ENCODE measurements around the gene RNLS. TPM values are rescaled to one million over a fixed set of nuclear protein-coding genes. Genes with fewer than 3 reads are reported as not detected.

RNLS gene
- total RNA-seq, 2 donors from 2014 or later: 6.2 to 9.4 TPM

- no peaks in the 10 kb centered on the region for H3K36me3 ChIP-seq
- no peak overlapping the region for H3K4me3 ChIP-seq
- H3K27me3 ChIP-seq (replicated peaks; ENCODE audit: insufficient read depth): no peaks in the 10 kb centered on the region
- H3K9me3 ChIP-seq: no peaks in the 10 kb centered on the region
- TF ChIP-seq, protein P1, sequence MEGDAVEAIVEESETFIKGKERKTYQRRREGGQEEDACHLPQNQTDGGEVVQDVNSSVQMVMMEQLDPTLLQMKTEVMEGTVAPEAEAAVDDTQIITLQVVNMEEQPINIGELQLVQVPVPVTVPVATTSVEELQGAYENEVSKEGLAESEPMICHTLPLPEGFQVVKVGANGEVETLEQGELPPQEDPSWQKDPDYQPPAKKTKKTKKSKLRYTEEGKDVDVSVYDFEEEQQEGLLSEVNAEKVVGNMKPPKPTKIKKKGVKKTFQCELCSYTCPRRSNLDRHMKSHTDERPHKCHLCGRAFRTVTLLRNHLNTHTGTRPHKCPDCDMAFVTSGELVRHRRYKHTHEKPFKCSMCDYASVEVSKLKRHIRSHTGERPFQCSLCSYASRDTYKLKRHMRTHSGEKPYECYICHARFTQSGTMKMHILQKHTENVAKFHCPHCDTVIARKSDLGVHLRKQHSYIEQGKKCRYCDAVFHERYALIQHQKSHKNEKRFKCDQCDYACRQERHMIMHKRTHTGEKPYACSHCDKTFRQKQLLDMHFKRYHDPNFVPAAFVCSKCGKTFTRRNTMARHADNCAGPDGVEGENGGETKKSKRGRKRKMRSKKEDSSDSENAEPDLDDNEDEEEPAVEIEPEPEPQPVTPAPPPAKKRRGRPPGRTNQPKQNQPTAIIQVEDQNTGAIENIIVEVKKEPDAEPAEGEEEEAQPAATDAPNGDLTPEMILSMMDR (IDR thresholded peaks at IDR 0.05): no peak
- peaks cover 15 to 24% of the 10 kb centered on the region in 2 donors for H3K4me1 ChIP-seq (ENCODE audit: control insufficient read depth in 1 of 2, low read depth in 2 of 2)
- no peak for DNase-seq (ENCODE audit: low spot score)
- no peak for ATAC-seq (ENCODE audit: insufficient number of reproducible peaks, low FRiP score, low read depth)
- H3K27ac ChIP-seq: no peak overlapping the region
Measured at GRCh38 chr10:88347022-88347421, 236.1 kb downstream of the RNLS start.

DNA sequence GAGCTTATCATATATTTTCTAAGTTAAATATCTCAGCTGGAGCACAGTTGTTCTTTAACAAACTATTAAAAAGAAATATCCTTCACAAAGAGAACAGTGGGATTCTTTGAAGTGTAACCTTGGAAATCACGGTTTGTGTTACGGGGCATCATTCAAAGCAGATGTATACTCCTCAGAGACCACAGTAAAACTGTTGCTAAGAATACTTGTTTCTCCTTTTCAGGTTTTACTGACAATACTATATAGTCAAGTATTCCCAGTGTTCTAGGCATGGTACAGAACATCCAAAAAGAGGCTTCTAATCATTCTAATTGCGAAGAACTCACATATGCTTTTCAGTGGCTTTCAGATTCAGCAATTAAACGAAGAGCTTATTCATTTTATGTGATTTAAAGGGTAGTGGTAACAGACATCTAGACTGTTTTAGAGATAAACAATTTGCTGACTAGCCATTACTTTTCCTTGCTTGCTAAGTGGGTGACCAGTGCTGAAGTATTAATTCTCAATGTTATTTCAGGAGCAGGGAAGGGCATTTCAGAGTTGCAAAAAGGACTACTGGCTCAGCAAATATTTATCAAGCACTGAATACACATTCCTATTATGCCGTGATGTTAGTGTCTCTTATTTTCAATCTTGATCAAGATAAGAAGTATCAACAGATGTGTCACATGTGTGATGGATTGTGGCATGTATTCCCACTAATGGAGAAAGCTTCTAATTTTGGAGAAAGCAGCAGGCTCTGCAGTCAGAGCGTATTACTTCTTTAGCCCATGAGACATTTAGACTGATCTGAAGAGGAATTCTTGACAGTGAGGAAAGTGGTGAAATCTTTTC is 236.8 kb downstream of the RNLS start:
- DNase-seq (ENCODE audit: low spot score): no peak
- Histone ChIP-seq H3K9me3 (no peaks in the 10 kb centered on the region), H3K36me3 (no peaks in the 10 kb centered on the region), H3K27me3 (replicated peaks; ENCODE audit: insufficient read depth) (no peaks in the 10 kb centered on the region), H3K4me1 (ENCODE audit: control insufficient read depth in 1 of 2, low read depth in 2 of 2) (peaks cover 15 to 24% of the 10 kb centered on the region in 2 donors), H3K27ac (no peak overlapping the region), H3K4me3 (no peak overlapping the region)
- TF ChIP-seq, protein P1 (IDR thresholded peaks at IDR 0.05): no peak
- no peak for ATAC-seq (ENCODE audit: insufficient number of reproducible peaks, low FRiP score, low read depth)

GRCh38 chr10:88343761-88344484 is 239.2 kb downstream of the RNLS start:
- no peaks in the 10 kb centered on the region for H3K9me3 ChIP-seq
- peaks cover 15 to 24% of the 10 kb centered on the region in 2 donors for H3K4me1 ChIP-seq (ENCODE audit: control insufficient read depth in 1 of 2, low read depth in 2 of 2)
- no peaks in the 10 kb centered on the region for H3K27me3 ChIP-seq (replicated peaks; ENCODE audit: insufficient read depth)
- TF ChIP-seq, protein P1 (IDR thresholded peaks at IDR 0.05): no peak
- no peak for ATAC-seq (ENCODE audit: insufficient number of reproducible peaks, low FRiP score, low read depth)
- no peak overlapping the region for H3K27ac ChIP-seq
- peak overlapping the region; percentile 22 for H3K4me3 ChIP-seq
- no peaks in the 10 kb centered on the region for H3K36me3 ChIP-seq
- no peak for DNase-seq (ENCODE audit: low spot score)

- ATAC-seq (ENCODE audit: insufficient number of reproducible peaks, low FRiP score, low read depth) (no peak), DNase-seq (ENCODE audit: low spot score) (no peak)
- TF ChIP-seq, protein P1 (IDR thresholded peaks at IDR 0.05): no peak
Measured at GRCh38 chr10:88342733-88343310, 240.3 kb downstream of the RNLS start.

GRCh38 chr10:88337134-88337533 is 246.0 kb downstream of the RNLS start:
- no peaks in the 10 kb centered on the region for H3K9me3 ChIP-seq
- no peak for ATAC-seq (ENCODE audit: insufficient number of reproducible peaks, low FRiP score, low read depth)
- H3K36me3 ChIP-seq: no peaks in the 10 kb centered on the region
- DNase-seq (ENCODE audit: low spot score): no peak
- no peak overlapping the region for H3K27ac ChIP-seq
- H3K4me3 ChIP-seq: no peak overlapping the region
- TF ChIP-seq, protein P1 (IDR thresholded peaks at IDR 0.05): no peak
- no peaks in the 10 kb centered on the region for H3K27me3 ChIP-seq (replicated peaks; ENCODE audit: insufficient read depth)
- H3K4me1 ChIP-seq (ENCODE audit: control insufficient read depth in 1 of 2, low read depth in 2 of 2): no peaks in the 10 kb centered on the region

More at GRCh38 chr10:88342733-88343310, 240.3 kb downstream of the RNLS start:
- H3K27ac ChIP-seq: no peak overlapping the region
- no peaks in the 10 kb centered on the region for H3K27me3 ChIP-seq (replicated peaks; ENCODE audit: insufficient read depth)
- H3K4me3 ChIP-seq: no peak overlapping the region
- no peaks in the 10 kb centered on the region for H3K9me3 ChIP-seq
- no peaks in the 10 kb centered on the region for H3K36me3 ChIP-seq
- peaks cover 15 to 24% of the 10 kb centered on the region in 2 donors for H3K4me1 ChIP-seq (ENCODE audit: control insufficient read depth in 1 of 2, low read depth in 2 of 2)
